Neural cell (in vitro differentiated cells): ENCODE data around the gene BTBD9. TPM values are rescaled to one million over a fixed set of nuclear protein-coding genes. Genes with fewer than 3 reads are reported as not detected.
A peak's percentile ranks its signal among the peaks of the same experiment; 100 is the strongest.

ENCODE experiments used
- H2AFZ ChIP-seq: fragments of 200-600, 300-800 bp; sonication (generic), shearing (Covaris generic); 2 replicates; pipeline ENCODE4 v1.6.0; 2014; ENCODE audit warnings: low read depth, mild to moderate bottlenecking, antibody characterized with exemption, low read length, moderate library complexity
- H3F3A ChIP-seq: fragments of 200-600 bp; shearing (Covaris generic); 2 replicates; pipeline ENCODE4 v1.6.1; 2016; ENCODE audit warnings: mild to moderate bottlenecking, moderate library complexity, mixed read lengths, antibody characterized with exemption, low read length; ENCODE audit not compliant: insufficient read depth, poor library complexity, severe bottlenecking
- H3K27ac ChIP-seq: fragments of 200-600, 300-800 bp; sonication (generic), shearing (Covaris generic); 2 replicates; pipeline ENCODE4 v1.5.1; 2014; ENCODE audit warnings: mild to moderate bottlenecking, low read length, moderate library complexity
- H3K27me3 ChIP-seq: fragments of 300-800, 200-600 bp; sonication (generic), shearing (Covaris generic); 2 replicates; pipeline ENCODE4 v1.6.0; 2014; ENCODE audit warnings: mild to moderate bottlenecking, low read depth, low read length, moderate library complexity; ENCODE audit not compliant: insufficient read depth
- H3K36me3 ChIP-seq: fragments of 300-800, 200-600 bp; sonication (generic), shearing (Covaris generic); 2 replicates; pipeline ENCODE4 v1.5.1; 2014; ENCODE audit warnings: mild to moderate bottlenecking, antibody characterized with exemption, low read length, moderate library complexity; ENCODE audit not compliant: insufficient read depth
- H3K4me2 ChIP-seq: fragments of 300-800, 200-600 bp; sonication (generic), shearing (Covaris generic); 2 replicates; pipeline ENCODE4 v1.6.0; 2014; ENCODE audit warnings: mild to moderate bottlenecking, low read length
- H3K4me3 ChIP-seq: fragments of 300-800, 200-600 bp; sonication (generic), shearing (Covaris generic); 2 replicates; pipeline ENCODE4 v1.5.1; 2014; ENCODE audit warnings: mild to moderate bottlenecking, low read length, moderate library complexity
- H3K79me2 ChIP-seq: fragments of 200-600 bp; shearing (Covaris generic); replicated peaks from 2 replicates; pipeline ENCODE4 v1.6.0; 2014; ENCODE audit warnings: mild to moderate bottlenecking, low read length, moderate library complexity; ENCODE audit not compliant: insufficient read depth
- H3K9ac ChIP-seq: fragments of 300-800, 200-600 bp; sonication (generic), shearing (Covaris generic); 2 replicates; pipeline ENCODE4 v1.6.1; 2016; ENCODE audit warnings: mild to moderate bottlenecking, low read length, mixed read lengths
- H3K9me2 ChIP-seq: fragments of 200-600 bp; shearing (Covaris generic); 2 replicates; pipeline ENCODE4 v1.6.1; 2016; ENCODE audit warnings: mild to moderate bottlenecking, low read length, mixed read lengths; ENCODE audit not compliant: insufficient read depth
- H3K9me3 ChIP-seq: fragments of 200-600, 300-800 bp; sonication (generic), shearing (Covaris generic); 2 replicates; pipeline ENCODE4 v1.6.1; 2016; ENCODE audit warnings: mild to moderate bottlenecking, mixed run types, low read length, moderate library complexity, mixed read lengths
- H4K20me1 ChIP-seq: fragments of 200-600 bp; shearing (Covaris generic); 2 replicates; pipeline ENCODE4 v1.6.1; 2016; ENCODE audit warnings: mild to moderate bottlenecking, mixed run types; ENCODE audit not compliant: insufficient read depth
- CTCF ChIP-seq: fragments of 450-650 bp; IDR thresholded peaks from 2 replicates; pipeline ENCODE4 v1.5.1; 2014; ENCODE audit warnings: antibody characterized with exemption, mild to moderate bottlenecking, moderate library complexity; ENCODE audit not compliant: poor library complexity, severe bottlenecking
- EP300 ChIP-seq: fragments of 450-650 bp; conservative IDR thresholded peaks from 2 replicates; pipeline ENCODE4 v1.6.1; 2014; ENCODE audit warnings: antibody characterized with exemption, mild to moderate bottlenecking, moderate library complexity; ENCODE audit not compliant: poor library complexity, severe bottlenecking
- EZH2 ChIP-seq: fragments of 200-600, 300-800 bp; shearing (Covaris generic), sonication (generic); IDR thresholded peaks from 2 replicates; pipeline ENCODE4 v1.6.1; 2014; ENCODE audit warnings: antibody characterized with exemption, low read length, borderline replicate concordance, mild to moderate bottlenecking; ENCODE audit not compliant: insufficient read depth, poor library complexity, severe bottlenecking
- MXI1 ChIP-seq: fragments of 450-650 bp; conservative IDR thresholded peaks from 2 replicates; pipeline ENCODE4 v1.6.1; 2014; ENCODE audit warnings: antibody characterized with exemption, mild to moderate bottlenecking; ENCODE audit not compliant: poor library complexity, severe bottlenecking
- POLR2AphosphoS5 ChIP-seq: IDR thresholded peaks from 2 replicates; pipeline ENCODE4 v1.6.1; 2012
- RAD21 ChIP-seq: fragments of 450-650 bp; conservative IDR thresholded peaks from 2 replicates; pipeline ENCODE4 v1.6.1; 2014; ENCODE audit warnings: antibody characterized with exemption, mild to moderate bottlenecking, moderate library complexity
- REST ChIP-seq: IDR thresholded peaks from 2 replicates; pipeline ENCODE4 v1.6.1; 2012; ENCODE audit warnings: borderline replicate concordance
- SMC3 ChIP-seq: fragments of 450-650 bp; conservative IDR thresholded peaks from 2 replicates; pipeline ENCODE4 v1.6.1; 2014; ENCODE audit warnings: antibody characterized with exemption, mild to moderate bottlenecking, moderate library complexity; ENCODE audit not compliant: poor library complexity
- TAF1 ChIP-seq: IDR thresholded peaks from 2 replicates; pipeline ENCODE4 v1.6.1; 2012; ENCODE audit warnings: low read depth
- polyA plus RNA-seq: library from polyadenylated mRNA; depleted of rRNA; stranded (reverse); fragments of >200 nt; gene quantifications from 2 replicates; pipeline ENCODE4 v1.2.3, GENCODE V29; 2014

BTBD9 gene
- polyA plus RNA-seq, 1 donor from 2014 or later = 6.2 TPM

GRCh38 chr6:38370653-38371601, 268.8 kb downstream of the BTBD9 start:
- no peaks in the 10 kb centered on the region for H3K27me3 ChIP-seq
- no peaks in the 10 kb centered on the region for H3K36me3 ChIP-seq
- no peaks in the 10 kb centered on the region for H3K9me3 ChIP-seq
- H3K4me3 ChIP-seq = no peak overlapping the region
- H3K4me2 ChIP-seq = no peak overlapping the region
- no peaks in the 10 kb centered on the region for H3K79me2 ChIP-seq
- H3K9me2 ChIP-seq = no peaks in the 10 kb centered on the region
- no peaks in the 10 kb centered on the region for H4K20me1 ChIP-seq
- no peak overlapping the region for H3K9ac ChIP-seq
- no peak overlapping the region for H2AFZ ChIP-seq
- H3K27ac ChIP-seq = no peak overlapping the region
- H3F3A ChIP-seq = no peaks in the 10 kb centered on the region
- TF ChIP-seq REST (no peak), SMC3 (no peak), TAF1 (no peak), MXI1 (no peak), EZH2 (no peak), RAD21 (no peak), POLR2AphosphoS5 (peak; percentile 37)

- Histone ChIP-seq H3K36me3 (no peaks in the 10 kb centered on the region), H4K20me1 (no peaks in the 10 kb centered on the region), H3K27me3 (no peaks in the 10 kb centered on the region), H3K4me3 (no peak overlapping the region), H3K27ac (no peak overlapping the region), H3K79me2 (no peaks in the 10 kb centered on the region), H3K9ac (no peak overlapping the region), H3F3A (no peaks in the 10 kb centered on the region), H2AFZ (no peak overlapping the region), H3K9me3 (no peaks in the 10 kb centered on the region), H3K4me2 (no peak overlapping the region), H3K9me2 (no peaks in the 10 kb centered on the region)
- TF ChIP-seq CTCF (no peak), POLR2AphosphoS5 (no peak), REST (no peak), SMC3 (no peak), RAD21 (no peak), EZH2 (no peak), EP300 (no peak), MXI1 (no peak), TAF1 (no peak)
Measured at GRCh38 chr6:38367231-38367630, 272.5 kb downstream of the BTBD9 start.
